Measurements from ENCODE around the gene COMMD3. TPM values are rescaled to one million over a fixed set of nuclear protein-coding genes. Genes with fewer than 3 reads are reported as not detected.

Gene COMMD3
- total RNA-seq, 1 experiment from 2014 or later = 2.6 TPM

DNA sequence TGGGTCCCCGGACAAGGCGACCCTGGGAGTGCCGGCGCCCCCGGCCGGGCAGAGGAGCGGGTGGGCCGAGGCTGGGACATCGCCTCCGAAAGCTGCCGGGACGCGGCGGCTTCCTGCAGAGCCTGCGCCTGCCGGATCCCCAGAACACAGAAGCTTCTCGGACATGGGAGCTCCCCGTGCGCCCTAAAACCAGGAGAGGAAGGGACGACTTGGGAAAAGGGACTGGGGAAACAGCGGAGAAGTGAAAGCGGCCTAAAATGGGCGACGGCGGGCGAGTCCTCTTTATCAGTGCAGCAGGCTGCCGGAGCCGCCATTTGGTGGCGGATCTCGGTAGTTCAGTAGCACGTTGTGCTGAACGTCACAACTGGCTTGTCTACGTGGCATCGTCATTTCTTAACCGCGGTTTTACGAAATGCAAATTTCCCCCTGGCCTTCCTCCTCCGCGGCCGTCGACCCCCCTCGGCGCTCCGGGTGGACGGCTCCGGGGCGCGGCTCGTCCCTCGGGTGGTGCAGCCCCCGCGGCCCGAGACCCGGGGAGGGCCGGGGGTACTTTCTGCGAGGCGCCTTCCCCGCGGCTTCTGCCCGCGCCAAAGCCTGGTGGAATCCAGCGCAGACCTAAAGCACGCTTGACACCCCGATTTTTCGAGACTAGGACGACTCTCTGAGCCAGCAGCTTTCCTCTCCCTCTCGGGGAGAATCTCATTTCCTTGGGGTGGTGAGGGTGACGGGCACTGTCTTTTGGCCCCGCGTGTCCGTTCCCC, 19.2 kb downstream of the COMMD3 start (continued):
- TF ChIP-seq ELF4 (CRISPR knock-in tag; IDR thresholded peaks at IDR 0.05; ENCODE audit: low read depth) (no peak; the same call in 1 of the 2 replicates), USF1 (CRISPR knock-in tag; IDR thresholded peaks at IDR 0.05) (no peak), TP53 (CRISPR knock-in tag; IDR thresholded peaks at IDR 0.05) (no peak), ZNF416 (CRISPR knock-in tag; IDR thresholded peaks at IDR 0.05) (no peak), SP1 (CRISPR knock-in tag; conservative IDR thresholded peaks at IDR 0.05) (0 out of 2 replicates have a peak, but pooled peaks have one; percentile 7), ATF6 (CRISPR knock-in tag; IDR thresholded peaks at IDR 0.05) (no peak), ZNF317 (CRISPR knock-in tag; IDR thresholded peaks at IDR 0.05; ENCODE audit: borderline replicate concordance, low read depth) (no peak), TEAD1 (CRISPR knock-in tag; IDR thresholded peaks at IDR 0.05) (no peak), GTF2I (CRISPR knock-in tag; conservative IDR thresholded peaks at IDR 0.05) (no peak), ZNF396 (CRISPR knock-in tag; IDR thresholded peaks at IDR 0.05; ENCODE audit: borderline replicate concordance) (no peak), JUN (CRISPR knock-in tag; IDR thresholded peaks at IDR 0.05) (0 out of 2 replicates have a peak, but pooled peaks have one; percentile 10), FOXK1 (CRISPR knock-in tag; IDR thresholded peaks at IDR 0.05) (no peak), ESRRA (CRISPR knock-in tag; IDR thresholded peaks at IDR 0.05; ENCODE audit: borderline replicate concordance) (no peak), AFF4 (CRISPR knock-in tag; IDR thresholded peaks at IDR 0.05; ENCODE audit: borderline replicate concordance) (no peak), MXD4 (CRISPR knock-in tag; IDR thresholded peaks at IDR 0.05; ENCODE audit: borderline replicate concordance) (no peak)
- TF ChIP-seq, protein P1, sequence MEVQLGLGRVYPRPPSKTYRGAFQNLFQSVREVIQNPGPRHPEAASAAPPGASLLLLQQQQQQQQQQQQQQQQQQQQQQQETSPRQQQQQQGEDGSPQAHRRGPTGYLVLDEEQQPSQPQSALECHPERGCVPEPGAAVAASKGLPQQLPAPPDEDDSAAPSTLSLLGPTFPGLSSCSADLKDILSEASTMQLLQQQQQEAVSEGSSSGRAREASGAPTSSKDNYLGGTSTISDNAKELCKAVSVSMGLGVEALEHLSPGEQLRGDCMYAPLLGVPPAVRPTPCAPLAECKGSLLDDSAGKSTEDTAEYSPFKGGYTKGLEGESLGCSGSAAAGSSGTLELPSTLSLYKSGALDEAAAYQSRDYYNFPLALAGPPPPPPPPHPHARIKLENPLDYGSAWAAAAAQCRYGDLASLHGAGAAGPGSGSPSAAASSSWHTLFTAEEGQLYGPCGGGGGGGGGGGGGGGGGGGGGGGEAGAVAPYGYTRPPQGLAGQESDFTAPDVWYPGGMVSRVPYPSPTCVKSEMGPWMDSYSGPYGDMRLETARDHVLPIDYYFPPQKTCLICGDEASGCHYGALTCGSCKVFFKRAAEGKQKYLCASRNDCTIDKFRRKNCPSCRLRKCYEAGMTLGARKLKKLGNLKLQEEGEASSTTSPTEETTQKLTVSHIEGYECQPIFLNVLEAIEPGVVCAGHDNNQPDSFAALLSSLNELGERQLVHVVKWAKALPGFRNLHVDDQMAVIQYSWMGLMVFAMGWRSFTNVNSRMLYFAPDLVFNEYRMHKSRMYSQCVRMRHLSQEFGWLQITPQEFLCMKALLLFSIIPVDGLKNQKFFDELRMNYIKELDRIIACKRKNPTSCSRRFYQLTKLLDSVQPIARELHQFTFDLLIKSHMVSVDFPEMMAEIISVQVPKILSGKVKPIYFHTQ (CRISPR knock-in tag; IDR thresholded peaks at IDR 0.05) = no peak
- TF ChIP-seq, protein P2, sequence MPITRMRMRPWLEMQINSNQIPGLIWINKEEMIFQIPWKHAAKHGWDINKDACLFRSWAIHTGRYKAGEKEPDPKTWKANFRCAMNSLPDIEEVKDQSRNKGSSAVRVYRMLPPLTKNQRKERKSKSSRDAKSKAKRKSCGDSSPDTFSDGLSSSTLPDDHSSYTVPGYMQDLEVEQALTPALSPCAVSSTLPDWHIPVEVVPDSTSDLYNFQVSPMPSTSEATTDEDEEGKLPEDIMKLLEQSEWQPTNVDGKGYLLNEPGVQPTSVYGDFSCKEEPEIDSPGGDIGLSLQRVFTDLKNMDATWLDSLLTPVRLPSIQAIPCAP (CRISPR knock-in tag; IDR thresholded peaks at IDR 0.05) = no peak; the same call in 1 of the 2 replicates
- TF ChIP-seq, protein P3, sequence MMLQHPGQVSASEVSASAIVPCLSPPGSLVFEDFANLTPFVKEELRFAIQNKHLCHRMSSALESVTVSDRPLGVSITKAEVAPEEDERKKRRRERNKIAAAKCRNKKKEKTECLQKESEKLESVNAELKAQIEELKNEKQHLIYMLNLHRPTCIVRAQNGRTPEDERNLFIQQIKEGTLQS (CRISPR knock-in tag; conservative IDR thresholded peaks at IDR 0.05) = no peak
- TF ChIP-seq, protein P4, sequence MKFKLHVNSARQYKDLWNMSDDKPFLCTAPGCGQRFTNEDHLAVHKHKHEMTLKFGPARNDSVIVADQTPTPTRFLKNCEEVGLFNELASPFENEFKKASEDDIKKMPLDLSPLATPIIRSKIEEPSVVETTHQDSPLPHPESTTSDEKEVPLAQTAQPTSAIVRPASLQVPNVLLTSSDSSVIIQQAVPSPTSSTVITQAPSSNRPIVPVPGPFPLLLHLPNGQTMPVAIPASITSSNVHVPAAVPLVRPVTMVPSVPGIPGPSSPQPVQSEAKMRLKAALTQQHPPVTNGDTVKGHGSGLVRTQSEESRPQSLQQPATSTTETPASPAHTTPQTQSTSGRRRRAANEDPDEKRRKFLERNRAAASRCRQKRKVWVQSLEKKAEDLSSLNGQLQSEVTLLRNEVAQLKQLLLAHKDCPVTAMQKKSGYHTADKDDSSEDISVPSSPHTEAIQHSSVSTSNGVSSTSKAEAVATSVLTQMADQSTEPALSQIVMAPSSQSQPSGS (CRISPR knock-in tag; IDR thresholded peaks at IDR 0.05; ENCODE audit: borderline replicate concordance, low read depth) = no peak
- TF ChIP-seq, protein P5, sequence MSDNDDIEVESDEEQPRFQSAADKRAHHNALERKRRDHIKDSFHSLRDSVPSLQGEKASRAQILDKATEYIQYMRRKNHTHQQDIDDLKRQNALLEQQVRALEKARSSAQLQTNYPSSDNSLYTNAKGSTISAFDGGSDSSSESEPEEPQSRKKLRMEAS (CRISPR knock-in tag; IDR thresholded peaks at IDR 0.05) = peak; percentile 73; the same call in 1 of the 2 replicates
- TF ChIP-seq, protein P6, sequence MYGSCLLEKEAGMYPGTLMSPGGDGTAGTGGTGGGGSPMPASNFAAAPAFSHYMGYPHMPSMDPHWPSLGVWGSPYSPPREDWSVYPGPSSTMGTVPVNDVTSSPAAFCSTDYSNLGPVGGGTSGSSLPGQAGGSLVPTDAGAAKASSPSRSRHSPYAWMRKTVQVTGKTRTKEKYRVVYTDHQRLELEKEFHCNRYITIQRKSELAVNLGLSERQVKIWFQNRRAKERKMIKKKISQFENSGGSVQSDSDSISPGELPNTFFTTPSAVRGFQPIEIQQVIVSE (CRISPR knock-in tag; IDR thresholded peaks at IDR 0.05; ENCODE audit: borderline replicate concordance) = no peak
